Measurements from ENCODE around the gene EFCAB11. TPM values are rescaled to one million over a fixed set of nuclear protein-coding genes. Genes with fewer than 3 reads are reported as not detected.

EFCAB11 gene
- total and polyA plus RNA-seq, 2 donors (not counting 1 experiment from before 2014, with no cell fraction given) = 4.2 to 13.8 TPM

DNA sequence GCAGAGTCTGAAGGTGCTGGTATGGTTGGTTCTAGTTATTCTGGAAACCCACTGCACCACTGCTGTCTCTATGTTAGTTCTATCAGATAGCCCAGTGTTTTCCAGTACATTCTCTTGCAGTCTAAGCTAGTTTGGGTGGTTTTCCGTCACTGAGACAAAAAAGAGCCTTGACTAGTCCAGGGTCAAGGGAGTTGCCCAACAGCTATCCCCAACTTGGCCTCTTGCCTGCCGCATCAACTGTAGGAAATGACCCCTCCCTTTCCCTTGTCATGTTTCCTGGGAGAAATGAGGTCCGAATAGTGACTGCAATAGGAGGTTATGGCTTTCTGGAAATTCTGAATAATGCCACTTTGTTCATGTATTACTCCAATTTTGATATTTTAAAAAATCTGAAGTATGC lies 160.4 kb downstream of the EFCAB11 start:
- TF ChIP-seq EZH2 (IDR thresholded peaks at IDR 0.05; ENCODE audit: borderline replicate concordance, insufficient read depth, low read depth, low read length, poor library complexity, severe bottlenecking) = no peak
- TF ChIP-seq, protein P1, sequence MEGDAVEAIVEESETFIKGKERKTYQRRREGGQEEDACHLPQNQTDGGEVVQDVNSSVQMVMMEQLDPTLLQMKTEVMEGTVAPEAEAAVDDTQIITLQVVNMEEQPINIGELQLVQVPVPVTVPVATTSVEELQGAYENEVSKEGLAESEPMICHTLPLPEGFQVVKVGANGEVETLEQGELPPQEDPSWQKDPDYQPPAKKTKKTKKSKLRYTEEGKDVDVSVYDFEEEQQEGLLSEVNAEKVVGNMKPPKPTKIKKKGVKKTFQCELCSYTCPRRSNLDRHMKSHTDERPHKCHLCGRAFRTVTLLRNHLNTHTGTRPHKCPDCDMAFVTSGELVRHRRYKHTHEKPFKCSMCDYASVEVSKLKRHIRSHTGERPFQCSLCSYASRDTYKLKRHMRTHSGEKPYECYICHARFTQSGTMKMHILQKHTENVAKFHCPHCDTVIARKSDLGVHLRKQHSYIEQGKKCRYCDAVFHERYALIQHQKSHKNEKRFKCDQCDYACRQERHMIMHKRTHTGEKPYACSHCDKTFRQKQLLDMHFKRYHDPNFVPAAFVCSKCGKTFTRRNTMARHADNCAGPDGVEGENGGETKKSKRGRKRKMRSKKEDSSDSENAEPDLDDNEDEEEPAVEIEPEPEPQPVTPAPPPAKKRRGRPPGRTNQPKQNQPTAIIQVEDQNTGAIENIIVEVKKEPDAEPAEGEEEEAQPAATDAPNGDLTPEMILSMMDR (IDR thresholded peaks at IDR 0.05) = no peak
- CTCF ChIA-PET = no interaction called here
- ATAC-seq (ENCODE audit: low read depth) = no peak

DNA sequence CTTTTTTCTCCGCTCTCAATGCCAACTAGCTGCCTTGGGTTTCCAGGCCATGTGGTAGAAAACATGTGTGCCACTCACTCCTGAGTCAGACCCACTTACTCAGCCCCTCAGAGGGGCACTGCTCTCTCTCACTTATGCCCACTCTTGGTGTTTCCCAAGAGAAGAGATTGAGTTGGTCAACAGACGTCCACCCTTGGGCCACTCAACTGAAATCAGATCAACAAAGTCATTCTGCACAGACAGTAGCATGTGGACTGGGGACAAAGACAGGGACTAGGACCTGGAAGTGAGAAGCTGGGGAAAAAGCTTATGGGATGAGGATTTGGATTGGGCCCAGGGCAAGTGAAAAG lies 161.2 kb downstream of the EFCAB11 start:
- TF ChIP-seq, protein P1 (IDR thresholded peaks at IDR 0.05) = no peak
- TF ChIP-seq EZH2 (IDR thresholded peaks at IDR 0.05; ENCODE audit: borderline replicate concordance, insufficient read depth, low read depth, low read length, poor library complexity, severe bottlenecking) = no peak
- no peaks in the 10 kb centered on the region for H3K4me1 ChIP-seq (ENCODE audit: control insufficient read depth in 2 of 2, insufficient read depth in 2 of 2, low read length in 2 of 2)
- POLR2A ChIA-PET = no interaction called here
- no peaks in the 10 kb centered on the region for H3K9me3 ChIP-seq (ENCODE audit: control extremely low read depth in 1 of 3, control insufficient read depth in 2 of 3, insufficient read depth in 1 of 3, low read length in 2 of 3)
- no peak overlapping the region for H2AFZ ChIP-seq (ENCODE audit: insufficient read depth, low read depth, low read length, poor library complexity, severe bottlenecking)
- CTCF ChIA-PET = no interaction called here
- intact Hi-C loops (cut with micrococcal nuclease) = no loop called here
- no peaks in the 10 kb centered on the region for H3K27me3 ChIP-seq (replicated peaks in 1 of 4; ENCODE audit: control extremely low read depth in 1 of 4, control insufficient read depth in 3 of 4, insufficient read depth in 4 of 4, low read length in 3 of 4)
- no peak overlapping the region for H3K4me2 ChIP-seq (replicated peaks; ENCODE audit: low read depth, low read length, poor library complexity, severe bottlenecking)
- no peak overlapping the region for H3K4me3 ChIP-seq (ENCODE audit: control extremely low read depth in 1 of 5, extremely low read depth in 1 of 5, insufficient read depth in 1 of 5, low read depth in 2 of 5, low read length in 4 of 5)
- 100% methylated on average over 1 of the region's 2 CpGs for WGBS (ENCODE audit: insufficient coverage)
- DNase-seq (no peak), ATAC-seq (ENCODE audit: low read depth) (no peak)
- Mint-ChIP-seq H3K27ac (no peak overlapping the region), H3K9me3 (ENCODE audit: insufficient read depth) (no peaks in the 10 kb centered on the region), H3K4me1 (no peaks in the 10 kb centered on the region), H3K4me3 (no peak overlapping the region), H3K27me3 (no peaks in the 10 kb centered on the region)
- H3K27ac ChIP-seq (ENCODE audit: low read length in 2 of 2) = no peak overlapping the region
- H3K9ac ChIP-seq (ENCODE audit: low read length) = no peak overlapping the region
- no peaks in the 10 kb centered on the region for H3K79me2 ChIP-seq (ENCODE audit: control insufficient read depth, insufficient read depth, low read length)
- no peaks in the 10 kb centered on the region for H3K36me3 ChIP-seq (replicated peaks in 1 of 2; ENCODE audit: control extremely low read depth in 1 of 2, control insufficient read depth in 1 of 2, extremely low read depth in 1 of 2, insufficient read depth in 2 of 2, low read length in 1 of 2)
- H4K20me1 ChIP-seq (ENCODE audit: control insufficient read depth, insufficient read depth, low read length, poor library complexity, severe bottlenecking) = no peaks in the 10 kb centered on the region

More for the DNA sequence above, 160.4 kb downstream of the EFCAB11 start:
- no peak overlapping the region for H3K4me3 ChIP-seq (ENCODE audit: control extremely low read depth in 1 of 5, extremely low read depth in 1 of 5, insufficient read depth in 1 of 5, low read depth in 2 of 5, low read length in 4 of 5)
- POLR2A ChIA-PET = no interaction called here
- H3K9ac ChIP-seq (ENCODE audit: low read length) = no peak overlapping the region
- no peak overlapping the region for H3K4me2 ChIP-seq (replicated peaks; ENCODE audit: low read depth, low read length, poor library complexity, severe bottlenecking)
- H3K27me3 ChIP-seq (replicated peaks in 1 of 4; ENCODE audit: control extremely low read depth in 1 of 4, control insufficient read depth in 3 of 4, insufficient read depth in 4 of 4, low read length in 3 of 4) = no peaks in the 10 kb centered on the region
- no peaks in the 10 kb centered on the region for H3K9me3 Mint-ChIP-seq (ENCODE audit: insufficient read depth)
- H3K9me3 ChIP-seq (ENCODE audit: control extremely low read depth in 1 of 3, control insufficient read depth in 2 of 3, insufficient read depth in 1 of 3, low read length in 2 of 3) = no peaks in the 10 kb centered on the region
- H3K27ac ChIP-seq (ENCODE audit: low read length in 2 of 2) = no peak overlapping the region
- no peaks in the 10 kb centered on the region for H3K4me1 Mint-ChIP-seq
- H3K79me2 ChIP-seq (ENCODE audit: control insufficient read depth, insufficient read depth, low read length) = no peaks in the 10 kb centered on the region
- intact Hi-C loops (cut with micrococcal nuclease) = no loop called here
- no peak overlapping the region for H3K27ac Mint-ChIP-seq
- no peaks in the 10 kb centered on the region for H3K27me3 Mint-ChIP-seq
- DNase-seq = no peak
- no peak overlapping the region for H2AFZ ChIP-seq (ENCODE audit: insufficient read depth, low read depth, low read length, poor library complexity, severe bottlenecking)
- no peak overlapping the region for H3K4me3 Mint-ChIP-seq
- WGBS (ENCODE audit: insufficient coverage) = no CpG with 5 or more reads among the region's 3 CpGs
- H4K20me1 ChIP-seq (ENCODE audit: control insufficient read depth, insufficient read depth, low read length, poor library complexity, severe bottlenecking) = no peaks in the 10 kb centered on the region
- no peaks in the 10 kb centered on the region for H3K36me3 ChIP-seq (replicated peaks in 1 of 2; ENCODE audit: control extremely low read depth in 1 of 2, control insufficient read depth in 1 of 2, extremely low read depth in 1 of 2, insufficient read depth in 2 of 2, low read length in 1 of 2)
- no peaks in the 10 kb centered on the region for H3K4me1 ChIP-seq (ENCODE audit: control insufficient read depth in 2 of 2, insufficient read depth in 2 of 2, low read length in 2 of 2)

All from B cell (primary cell).